HepG2 (cell line): ENCODE results near the gene PARN. TPM values are rescaled to one million over a fixed set of nuclear protein-coding genes. Genes with fewer than 3 reads are reported as not detected.

Experiments used
- ATAC-seq: fragments of 200-7000 bp; cut with Tn5 transposase; 3 replicates; pipeline ENCODE4 v1.9.1; 2020; ENCODE audit warnings: mild to moderate bottlenecking, moderate library complexity
- BruUV-seq: library from RNA; stranded (reverse); fragments of 400-500 nt; replicated peaks from 2 replicates; lab custom pipeline; 2021; lab: Mats Ljungman, UMichigan
- CTCF ChIA-PET: fragments of 300-600 bp; formaldehyde crosslinking; extraction: SDS; loops from one replicate; lab custom pipeline; 2021; ENCODE audit warnings: low total read pairs, inconsistent platforms, low intra/inter-chr PET ratio; lab: Yijun Ruan, JAX
- POLR2A ChIA-PET: fragments of 350-600 bp; sonication (Branson Sonifier 250); formaldehyde crosslinking; loops from one replicate; lab custom pipeline; 2020; ENCODE audit warnings: antibody characterized with exemption, inconsistent platforms; lab: Yijun Ruan, JAX
- DNase-seq: peaks from one replicate; pipeline ENCODE4 v3.0.0-alpha.2; 2015; ENCODE audit warnings: low spot score
- FAIRE-seq: peaks from 3 replicates; lab custom pipeline; 2011; peaks lifted over from hg19 to GRCh38; lab: Jason Lieb, UNC
- H2AFZ ChIP-seq: one replicate; pipeline ENCODE4 v1.6.1; 2011; ENCODE audit warnings: low read length, inconsistent platforms
- H3K27ac ChIP-seq: fragments of 300-600 bp; 3 replicates; pipeline ENCODE4 v1.8.0; 2011; ENCODE audit warnings: mixed run types, mild to moderate bottlenecking, mixed read lengths, low read length, inconsistent platforms; ENCODE audit not compliant: insufficient read depth; ENCODE audit errors: extremely low read length
- H3K27me3 ChIP-seq, 2 experiments: fragments of 200-600 bp in 1 of 2; 2 replicates in 1 of 2; 3 replicates in 1 of 2; pipeline versions ENCODE4 v1.6.0 to v1.8.0; 2011; ENCODE audit warnings: low read length in 2 of 2, mild to moderate bottlenecking in 2 of 2, moderate library complexity in 2 of 2, inconsistent platforms in 1 of 2; ENCODE audit not compliant: insufficient read depth in 2 of 2, control insufficient read depth in 1 of 2
- H3K36me3 ChIP-seq, 2 experiments: fragments of 200-600 bp in 1 of 2; replicated peaks in 1 of 2; 2 replicates in 1 of 2; 3 replicates in 1 of 2; pipeline versions ENCODE4 v1.5.1 to v1.8.0; 2011; ENCODE audit warnings: low read length in 2 of 2, inconsistent platforms in 1 of 2; ENCODE audit not compliant: insufficient read depth in 2 of 2, control insufficient read depth in 1 of 2
- H3K4me1 ChIP-seq: 2 replicates; pipeline ENCODE4 v1.5.1; 2012; ENCODE audit warnings: low read length, inconsistent platforms; ENCODE audit not compliant: insufficient read depth
- H3K4me2 ChIP-seq: 2 replicates; pipeline ENCODE4 v1.6.0; 2011; ENCODE audit warnings: low read depth, low read length, inconsistent platforms
- H3K4me3 ChIP-seq, 3 experiments: fragments of 200-600 bp in 1 of 3; sonication (generic), shearing (Covaris generic) in 1 of 3; replicated peaks in 1 of 3; 2 replicates each; pipeline ENCODE4 v1.5.1; 2011 to 2016; ENCODE audit warnings: low read length in 3 of 3, inconsistent platforms in 2 of 3, low read depth in 2 of 3, mild to moderate bottlenecking in 2 of 3, control low read depth in 1 of 3, mixed read lengths in 1 of 3; ENCODE audit not compliant: insufficient read depth in 1 of 3
- H3K79me2 ChIP-seq: one replicate; pipeline ENCODE4 v1.6.1; 2011; ENCODE audit warnings: low read length, inconsistent platforms; ENCODE audit not compliant: insufficient read depth
- H3K9ac ChIP-seq: 2 replicates; pipeline ENCODE4 v1.6.0; 2011; ENCODE audit warnings: mild to moderate bottlenecking, low read depth, low read length, inconsistent platforms; ENCODE audit not compliant: insufficient read depth
- H3K9me3 ChIP-seq: 2 replicates; pipeline ENCODE4 v1.5.1; 2012; ENCODE audit warnings: mild to moderate bottlenecking, low read length
- H4K20me1 ChIP-seq: 2 replicates; pipeline ENCODE4 v1.6.0; 2011; ENCODE audit warnings: inconsistent platforms, mild to moderate bottlenecking, low read length, moderate library complexity; ENCODE audit not compliant: insufficient read depth
- CBX5 ChIP-seq: sonication (generic); formaldehyde crosslinking; IDR thresholded peaks from 2 replicates; pipeline ENCODE4 v1.4.0; 2020; ENCODE audit warnings: missing genetic modification reagents, borderline replicate concordance
- CENPX ChIP-seq: sonication (generic); formaldehyde crosslinking; IDR thresholded peaks from 2 replicates; pipeline ENCODE4 v1.9.0; 2021; ENCODE audit warnings: mild to moderate bottlenecking, missing genetic modification reagents, moderate library complexity
- ETS1 ChIP-seq: sonication (generic); formaldehyde crosslinking; IDR thresholded peaks from 2 replicates; pipeline ENCODE4 v1.4.0; 2020; ENCODE audit warnings: missing genetic modification reagents
- GRHL1 ChIP-seq: sonication (generic); formaldehyde crosslinking; conservative IDR thresholded peaks from 2 replicates; pipeline ENCODE4 v1.8.0; 2022; ENCODE audit warnings: missing genetic modification reagents
- HBP1 ChIP-seq: IDR thresholded peaks from 2 replicates; pipeline ENCODE4 v1.6.1; 2016; ENCODE audit warnings: low read depth, control low read depth
- JUNB ChIP-seq: sonication (generic); formaldehyde crosslinking; IDR thresholded peaks from 2 replicates; pipeline ENCODE4 v1.8.0; 2022; ENCODE audit warnings: missing genetic modification reagents, mild to moderate bottlenecking, borderline replicate concordance
- LBX2 ChIP-seq: sonication (generic); formaldehyde crosslinking; IDR thresholded peaks from 2 replicates; pipeline ENCODE4 v1.5.0; 2020; ENCODE audit warnings: missing genetic modification reagents, mild to moderate bottlenecking, borderline replicate concordance
- PAWR ChIP-seq: sonication (generic); formaldehyde crosslinking; IDR thresholded peaks from 2 replicates; pipeline ENCODE4 v1.4.0; 2020; ENCODE audit warnings: missing genetic modification reagents, mild to moderate bottlenecking, borderline replicate concordance
- POLR2AphosphoS2 ChIP-seq: IDR thresholded peaks from 2 replicates; pipeline ENCODE4 v1.6.1; 2011; ENCODE audit warnings: low read depth, low read length, improper control_type of control experiment
- REPIN1 ChIP-seq: sonication (generic); formaldehyde crosslinking; IDR thresholded peaks from 2 replicates; pipeline ENCODE4 v1.8.0; 2022; ENCODE audit warnings: missing genetic modification reagents, low read depth, mild to moderate bottlenecking, borderline replicate concordance
- RNF2 ChIP-seq: fragments of 450-650 bp; conservative IDR thresholded peaks from 2 replicates; pipeline ENCODE4 v1.6.1; 2016; ENCODE audit warnings: low read depth
- SOX6 ChIP-seq, 2 experiments: fragments of 450-650 bp in 1 of 2; sonication (generic) in 1 of 2; formaldehyde crosslinking in 1 of 2; IDR thresholded peaks; 2 replicates each; pipeline versions ENCODE4 v1.4.0 to v1.6.1; 2017 to 2020; ENCODE audit warnings: antibody characterized with exemption in 1 of 2, mild to moderate bottlenecking in 1 of 2, missing genetic modification reagents in 1 of 2
- SP140L ChIP-seq: sonication (generic); formaldehyde crosslinking; IDR thresholded peaks from 2 replicates; pipeline ENCODE4 v1.4.0; 2020; ENCODE audit warnings: missing genetic modification reagents, borderline replicate concordance
- ZC3H4 ChIP-seq: sonication (generic); formaldehyde crosslinking; IDR thresholded peaks from 2 replicates; pipeline ENCODE4 v1.4.0; 2020; ENCODE audit warnings: missing genetic modification reagents, borderline replicate concordance
- ZFP37 ChIP-seq: sonication (generic); formaldehyde crosslinking; IDR thresholded peaks from 2 replicates; pipeline ENCODE4 v1.4.0; 2020; ENCODE audit warnings: missing genetic modification reagents, borderline replicate concordance
- ZFY ChIP-seq: sonication (generic); formaldehyde crosslinking; IDR thresholded peaks from 2 replicates; pipeline ENCODE4 v1.4.0; 2020; ENCODE audit warnings: missing genetic modification reagents
- ZNF773 ChIP-seq: sonication (generic); formaldehyde crosslinking; IDR thresholded peaks from 2 replicates; pipeline ENCODE4 v1.4.0; 2020; ENCODE audit warnings: missing genetic modification reagents, borderline replicate concordance
- ZNF790 ChIP-seq: sonication (generic); formaldehyde crosslinking; IDR thresholded peaks from 2 replicates; pipeline ENCODE4 v1.8.0; 2022; ENCODE audit warnings: missing genetic modification reagents, mild to moderate bottlenecking, borderline replicate concordance
- ZNF839 ChIP-seq: sonication (generic); formaldehyde crosslinking; IDR thresholded peaks from 2 replicates; pipeline ENCODE4 v1.4.0; 2020; ENCODE audit warnings: missing genetic modification reagents, mild to moderate bottlenecking, borderline replicate concordance
- WGBS: methylation state at CpG from one replicate; pipeline ENCODE4 v1.1.6; 2017; ENCODE audit warnings: low lambda C conversion rate; 5-methylcytosine and 5-hydroxymethylcytosine counted together
- in situ Hi-C: cut with HindIII; loops from 2 replicates; pipeline ENCODE4 v1.10.0; 2017; ENCODE audit warnings: low pct_unique_long_range_greater_than_20kb; ENCODE audit not compliant: extremely low pct_ligation_motif_present
- intact Hi-C: fragments of 100-400 bp; cut with micrococcal nuclease; formaldehyde crosslinking; loops from one replicate; pipeline ENCODE4 v1.10.0; 2022; ENCODE audit not compliant: unreplicated experiment
- polyA plus RNA-seq, 8 experiments: library from polyadenylated mRNA; depleted of rRNA in 3 of 8; stranded (reverse) in 7 of 8; unstranded in 1 of 8; fragments of >200 nt; fragmentation: Illumina TruSeq in 4 of 8; extraction: Trizol in 4 of 8; gene quantifications; 2 replicates each; pipeline versions ENCODE4 v1.2.1 to v1.2.3, GENCODE V29; 2011 to 2016; ENCODE audit warnings: low read depth in 4 of 8, missing spikeins in 1 of 8, mixed read lengths in 1 of 8; ENCODE audit not compliant: insufficient read depth in 1 of 8
- total RNA-seq, 5 experiments: library from RNA; depleted of rRNA; stranded (reverse); fragments of >200 nt; fragmentation: Illumina TruSeq; extraction: Trizol; gene quantifications; 2 replicates each; pipeline ENCODE4 v1.2.3, GENCODE V29; 2016; ENCODE audit warnings: low read depth in 1 of 5

PARN gene
- total and polyA plus RNA-seq, 2 of the 13 experiments (the other 11 are each of a cell fraction or from before 2014, with no cell fraction given), result 13.3 to 47.6 TPM

- H3K9me3 ChIP-seq, result no peaks in the 10 kb centered on the region
- no peak overlapping the region for H3K9ac ChIP-seq
- no peak for ATAC-seq
- intact Hi-C loops (loop anchor here (2.0 to 5.0 kb wide), 4 partner anchors 129 to 605 kb away; partner anchors contain the start of gene ERCC4), in situ Hi-C loops (loop anchor here (5.0 kb wide), 1 partner anchor 225 kb away; no protein-coding TSS in a partner anchor)
- no peak overlapping the region for H2AFZ ChIP-seq
- no peaks in the 10 kb centered on the region for H4K20me1 ChIP-seq
- peaks cover 59% of the 10 kb centered on the region for H3K4me1 ChIP-seq
- no peak overlapping the region for H3K4me2 ChIP-seq
- ChIA-PET CTCF (interaction anchor here (3.6 kb wide), 1 partner anchor 226 kb away, joined by 31 read pairs; no protein-coding TSS in a partner anchor), POLR2A (interaction anchor here (1.1 to 1.9 kb wide), 8 partner anchors 11 to 226 kb away, joined by 3 to 9 read pairs (median 4); no protein-coding TSS in a partner anchor)
- no peak overlapping the region for H3K4me3 ChIP-seq
- DNase-seq, result no peak
- 69% methylated on average over 5 of the region's 5 CpGs for WGBS
- FAIRE-seq, result no peak
- H3K27ac ChIP-seq, result peak overlapping the region; percentile 25
- no peaks in the 10 kb centered on the region for H3K79me2 ChIP-seq
- H3K36me3 ChIP-seq, result peaks cover 0 to 5% of the 10 kb centered on the region in 2 experiments; a peak in 1 of 5 replicates
- BruUV-seq, result no TSS peak
- no peaks in the 10 kb centered on the region for H3K27me3 ChIP-seq
- TF ChIP-seq ZFY (CRISPR knock-in tag), result no peak
- no peak for TF ChIP-seq CENPX (CRISPR knock-in tag)
- TF ChIP-seq LBX2, result no peak
- TF ChIP-seq RNF2, result no peak
- no peak for TF ChIP-seq GRHL1 (CRISPR knock-in tag)
- TF ChIP-seq SOX6 (IDR thresholded peaks at IDR 0.05), result no peak
- TF ChIP-seq SOX6 (CRISPR knock-in tag; IDR thresholded peaks at IDR 0.05), result no peak
- TF ChIP-seq ZFP37 (CRISPR knock-in tag), result no peak
- no peak for TF ChIP-seq CBX5 (CRISPR knock-in tag)
- TF ChIP-seq SP140L (CRISPR knock-in tag), result no peak
- no peak for TF ChIP-seq ETS1 (CRISPR knock-in tag)
- TF ChIP-seq REPIN1 (CRISPR knock-in tag), result no peak
- TF ChIP-seq ZNF839 (CRISPR knock-in tag), result no peak
- TF ChIP-seq POLR2AphosphoS2, result no peak
- TF ChIP-seq PAWR, result no peak
- TF ChIP-seq ZNF790, result no peak
- TF ChIP-seq HBP1 (CRISPR knock-in tag), result no peak
- TF ChIP-seq JUNB (CRISPR knock-in tag), result no peak
- no peak for TF ChIP-seq ZC3H4
- TF ChIP-seq ZNF773 (CRISPR knock-in tag), result no peak
Measured at GRCh38 chr16:14527411-14528044, 102.5 kb downstream of the PARN start.
